HG03039 (cell line): Measurements from ENCODE around the gene GPR17.

Source experiments
- ATAC-seq: cut with Tn5 transposase; IDR thresholded peaks from one replicate; pipeline ENCODE4 v1.9.1; 2021; ENCODE audit warnings: mild to moderate bottlenecking, moderate library complexity; ENCODE audit not compliant: unreplicated experiment

GPR17 gene

GRCh38 chr2:127654084-127654837 lies 8.3 kb downstream of the GPR17 start:
- no peak for ATAC-seq

GRCh38 chr2:127654838-127655175 lies 8.9 kb downstream of the GPR17 start:
- ATAC-seq: no peak

- ATAC-seq: no peak
These were observed 9.5 kb downstream of the GPR17 start for GRCh38 chr2:127655209-127656073.

DNA sequence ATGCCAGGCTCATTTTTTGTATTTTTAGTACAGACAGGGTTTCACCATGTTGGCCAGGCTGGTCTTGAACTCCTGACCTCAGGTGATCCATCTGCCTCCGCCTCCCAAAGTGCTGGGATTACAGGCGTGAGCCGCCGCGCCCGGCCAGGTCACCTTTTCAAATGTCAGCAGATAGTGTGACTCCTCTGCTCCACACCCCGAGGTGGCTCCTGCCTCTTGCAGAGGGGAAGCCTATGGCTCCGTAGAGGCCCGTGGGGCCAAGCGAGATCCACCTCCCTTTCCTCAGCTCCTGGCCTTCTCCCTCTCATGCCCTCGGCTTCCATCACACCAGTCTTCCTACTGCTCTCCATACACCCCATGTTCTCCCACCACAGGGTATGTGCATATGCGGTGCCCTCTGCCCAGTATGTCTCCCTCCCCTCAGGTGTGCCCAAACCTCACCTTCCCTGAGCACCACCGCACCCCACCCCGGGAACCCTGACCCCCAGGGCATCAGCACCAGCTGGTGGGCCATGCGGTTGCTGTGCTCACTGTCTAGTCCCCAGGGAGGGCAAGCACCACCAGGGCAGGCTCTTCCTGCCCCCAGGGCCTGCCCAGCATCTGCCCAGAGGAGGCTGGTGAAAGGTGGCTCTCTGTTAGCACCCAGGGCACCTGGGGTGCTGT lies 10.7 kb downstream of the GPR17 start:
- ATAC-seq: no peak

GRCh38 chr2:127657232-127657595 lies 11.3 kb downstream of the GPR17 start:
- no peak for ATAC-seq

GRCh38 chr2:127658146-127658545 lies 12.2 kb downstream of the GPR17 start:
- no peak for ATAC-seq

- no peak for ATAC-seq
These were observed 12.9 kb downstream of the GPR17 start for GRCh38 chr2:127658641-127659407.

DNA sequence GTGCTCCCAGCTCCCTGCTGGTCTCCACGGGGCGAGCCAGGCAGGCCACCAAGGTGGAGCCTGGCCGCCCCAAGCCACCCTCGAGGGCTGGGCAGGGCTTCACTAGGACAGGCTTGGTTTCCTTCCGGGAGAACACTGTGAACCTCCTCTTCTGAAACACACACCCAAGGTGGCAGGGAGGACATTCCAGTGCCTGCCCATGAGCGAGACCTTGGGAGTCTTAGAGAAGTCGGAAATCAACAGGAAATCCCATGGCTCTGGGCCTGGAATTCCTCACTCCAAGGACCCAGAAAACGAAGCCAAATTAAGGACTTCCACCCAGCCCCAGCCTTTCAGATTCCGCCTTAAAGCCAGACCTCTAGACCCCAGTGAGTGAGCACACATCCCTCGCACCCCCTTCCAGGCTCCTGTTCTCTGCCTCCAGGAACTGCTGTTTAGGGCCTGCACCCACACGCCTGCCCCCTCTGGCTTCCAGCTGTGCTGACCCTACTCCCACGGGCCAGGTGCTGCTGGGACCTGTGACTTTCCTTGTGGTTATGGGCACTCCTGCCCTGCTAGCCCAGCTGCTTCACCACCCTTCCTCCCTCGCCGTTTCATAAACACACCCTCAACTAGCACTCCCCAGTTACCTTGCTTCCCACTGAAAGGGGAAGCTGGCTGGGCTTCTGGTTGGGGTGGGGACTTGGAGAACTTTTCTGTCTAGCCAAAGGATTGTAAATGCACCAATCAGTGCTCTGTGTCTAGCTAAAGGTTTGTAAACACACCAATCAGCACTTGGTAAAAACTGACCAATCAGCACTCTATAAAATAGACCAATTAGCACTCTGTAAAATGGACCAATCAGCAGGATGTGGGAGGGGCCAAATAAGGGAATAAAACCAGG lies 13.7 kb downstream of the GPR17 start:
- ATAC-seq: no peak

DNA sequence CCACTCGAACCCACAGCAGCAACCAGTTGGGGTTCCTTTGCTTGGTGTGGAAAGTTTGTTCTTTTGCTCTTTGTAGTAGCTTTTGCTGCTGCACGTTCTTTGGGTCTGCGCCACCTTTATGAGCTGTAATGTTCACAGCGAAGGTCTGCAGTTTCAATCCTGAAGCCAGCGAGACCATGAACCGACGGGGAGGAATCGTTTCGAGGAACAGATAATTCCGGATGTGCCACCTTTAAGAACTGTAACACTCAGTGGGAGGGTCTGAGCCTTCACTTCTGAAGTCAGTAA lies 14.3 kb downstream of the GPR17 start:
- no peak for ATAC-seq

DNA sequence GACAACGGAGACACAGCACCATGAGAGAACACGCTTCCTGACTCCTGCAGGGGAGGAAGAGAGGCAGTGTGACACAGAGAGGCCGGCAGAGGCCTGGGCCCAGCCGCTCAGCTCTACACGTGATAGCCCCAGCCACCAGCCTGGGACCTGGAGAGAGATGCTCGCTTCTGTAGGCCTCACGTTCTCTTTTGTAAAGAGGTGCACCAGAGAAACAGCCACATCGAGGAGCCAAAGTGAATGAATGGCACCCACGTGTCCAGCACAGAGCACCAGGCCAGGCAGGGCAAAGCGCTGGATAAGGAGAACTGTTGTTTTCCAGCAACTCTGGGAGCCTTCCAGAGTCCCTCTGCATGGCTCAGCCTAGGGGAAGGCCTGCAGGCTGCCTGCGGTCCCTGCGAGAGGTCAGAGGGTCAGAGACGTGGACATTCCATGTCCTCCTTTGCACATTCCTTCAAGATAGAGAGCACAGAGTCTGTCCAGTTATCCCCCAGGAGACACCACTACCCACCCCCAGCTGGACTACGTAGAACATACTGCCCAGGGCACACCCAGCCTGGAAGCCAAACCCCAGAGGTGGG lies 15.2 kb downstream of the GPR17 start:
- ATAC-seq: no peak

GRCh38 chr2:127661949-127662510 lies 16.1 kb downstream of the GPR17 start:
- ATAC-seq: no peak

- ATAC-seq: no peak
These were observed 17.1 kb downstream of the GPR17 start for GRCh38 chr2:127662937-127663565.

GRCh38 chr2:127663566-127664064 lies 17.7 kb downstream of the GPR17 start:
- ATAC-seq: no peak

- no peak for ATAC-seq
These were observed 18.3 kb downstream of the GPR17 start for GRCh38 chr2:127664065-127664894.

- no peak for ATAC-seq
These were observed 18.9 kb downstream of the GPR17 start for GRCh38 chr2:127664895-127665225.

- ATAC-seq: no peak
These were observed 19.4 kb downstream of the GPR17 start for GRCh38 chr2:127665267-127665893.

DNA sequence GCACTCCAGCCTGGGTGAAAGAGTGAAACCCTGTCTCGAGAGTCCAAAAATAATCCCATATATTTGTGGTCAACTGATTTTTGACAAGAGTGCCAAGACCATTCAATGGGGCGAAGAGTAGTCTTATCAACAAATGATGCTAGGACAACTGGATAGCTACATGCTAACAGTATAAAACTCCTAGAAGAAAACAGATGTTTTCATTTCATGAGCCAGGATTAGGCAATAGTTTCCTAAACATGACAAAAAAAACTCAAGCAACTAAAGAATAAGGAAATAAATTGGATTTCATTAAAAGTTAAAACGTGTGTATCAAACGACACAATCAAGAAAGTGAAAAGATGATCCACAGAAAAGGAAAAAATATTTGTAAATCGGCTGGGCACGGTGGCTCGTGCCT lies 23.1 kb downstream of the GPR17 start:
- ATAC-seq: no peak
